SK-MEL-5 (cell line): ENCODE measurements around the gene STRN3. TPM values are rescaled to one million over a fixed set of nuclear protein-coding genes. Genes with fewer than 3 reads are reported as not detected.

Experiments used
- DNase-seq: peaks from one replicate; pipeline ENCODE4 v3.0.0-alpha.2; 2016; ENCODE audit warnings: low read depth, low spot score
- in situ Hi-C: cut with HindIII; loops from 2 replicates; pipeline ENCODE4 v1.10.0; 2016; ENCODE audit warnings: low sequenced_read_pairs, high pct_unique_total_duplicates, low pct_unique_long_range_greater_than_20kb
- total RNA-seq: library from RNA; depleted of rRNA; stranded (reverse); fragments of >200 nt; shearing (Covaris generic); gene quantifications from 2 replicates; pipeline ENCODE4 v1.2.3, GENCODE V29; 2014

The STRN3 gene
- total RNA-seq, 1 experiment from 2014 or later: 35.8 TPM

DNA sequence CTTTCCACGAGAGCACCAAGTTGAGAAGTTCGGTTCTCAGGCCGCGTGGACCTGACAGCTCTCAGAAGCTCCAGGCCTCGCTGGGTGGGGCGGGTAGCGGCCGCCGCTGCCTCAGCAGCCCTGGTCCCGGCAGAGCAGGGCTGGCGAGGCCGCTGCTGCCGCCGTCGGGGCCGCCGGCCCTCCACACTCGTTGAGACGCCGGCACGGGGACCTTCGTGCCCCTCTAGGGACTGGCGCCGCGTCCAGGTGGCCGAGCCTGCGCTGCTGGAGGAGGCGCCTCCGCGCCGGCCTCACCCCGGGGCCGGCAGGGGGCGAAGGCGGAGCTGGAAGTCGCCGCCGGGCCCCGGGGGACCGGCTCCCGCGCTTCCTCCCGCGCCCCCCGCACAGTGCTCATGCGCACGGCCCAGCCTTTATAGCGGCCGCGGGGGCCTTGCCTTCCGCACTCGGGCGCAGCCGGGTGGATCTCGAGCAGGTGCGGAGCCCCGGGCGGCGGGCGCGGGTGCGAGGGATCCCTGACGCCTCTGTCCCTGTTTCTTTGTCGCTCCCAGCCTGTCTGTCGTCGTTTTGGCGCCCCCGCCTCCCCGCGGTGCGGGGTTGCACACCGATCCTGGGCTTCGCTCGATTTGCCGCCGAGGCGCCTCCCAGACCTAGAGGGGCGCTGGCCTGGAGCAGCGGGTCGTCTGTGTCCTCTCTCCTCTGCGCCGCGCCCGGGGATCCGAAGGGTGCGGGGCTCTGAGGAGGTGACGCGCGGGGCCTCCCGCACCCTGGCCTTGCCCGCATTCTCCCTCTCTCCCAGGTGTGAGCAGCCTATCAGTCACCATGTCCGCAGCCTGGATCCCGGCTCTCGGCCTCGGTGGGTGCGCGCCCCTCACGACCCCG, 151.8 kb downstream of the STRN3 start, which contains the start of gene COCH:
COCH (plus strand) TSS at position 440 of the 879 bp plus-strand sequence; CDS start at position 820, 380 bp downstream.
- no peak for DNase-seq
- in situ Hi-C loops: no loop called here

DNA sequence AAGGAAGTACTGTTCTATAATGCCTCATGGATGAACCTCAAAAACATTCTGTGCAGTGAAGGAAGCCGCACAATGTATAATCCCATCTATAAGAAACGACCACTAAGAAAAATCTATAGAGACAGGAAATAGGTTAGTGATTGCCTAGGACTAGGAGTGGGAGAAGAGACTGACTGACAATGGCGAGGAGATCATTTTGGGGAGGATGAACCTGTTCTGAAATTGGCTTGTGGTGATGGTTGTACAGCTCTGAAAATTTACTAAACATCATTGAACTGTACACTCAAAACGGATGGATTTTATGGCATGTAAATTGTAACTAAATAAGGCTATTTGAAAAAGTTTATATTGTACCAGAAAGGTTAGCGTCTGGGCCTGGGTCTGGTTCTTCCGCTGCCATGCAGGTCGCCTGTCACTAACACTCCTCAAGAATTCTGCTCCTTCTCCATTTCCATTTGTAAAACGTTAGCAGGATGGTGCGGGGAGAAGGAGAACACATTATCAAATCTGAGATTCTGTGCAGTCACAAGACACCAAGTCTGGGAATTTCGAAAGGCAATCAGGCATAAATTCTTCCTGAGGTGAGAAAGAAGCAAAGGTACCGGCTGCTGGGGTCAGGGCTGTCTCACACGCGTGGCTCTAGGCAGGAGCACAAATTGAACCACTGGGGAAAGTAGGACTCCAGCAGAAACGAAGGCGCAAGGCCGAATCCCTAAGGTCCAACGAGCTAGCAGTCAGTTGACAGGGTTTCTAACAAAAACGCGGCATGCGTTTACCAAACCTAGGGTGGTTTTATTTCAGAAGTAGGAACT, 152.7 kb downstream of the STRN3 start:
- in situ Hi-C loops: no loop called here
- DNase-seq: no peak

GRCh38 chr14:30872602-30873001, 153.6 kb downstream of the STRN3 start:
- in situ Hi-C loops: no loop called here
- no peak for DNase-seq

DNA sequence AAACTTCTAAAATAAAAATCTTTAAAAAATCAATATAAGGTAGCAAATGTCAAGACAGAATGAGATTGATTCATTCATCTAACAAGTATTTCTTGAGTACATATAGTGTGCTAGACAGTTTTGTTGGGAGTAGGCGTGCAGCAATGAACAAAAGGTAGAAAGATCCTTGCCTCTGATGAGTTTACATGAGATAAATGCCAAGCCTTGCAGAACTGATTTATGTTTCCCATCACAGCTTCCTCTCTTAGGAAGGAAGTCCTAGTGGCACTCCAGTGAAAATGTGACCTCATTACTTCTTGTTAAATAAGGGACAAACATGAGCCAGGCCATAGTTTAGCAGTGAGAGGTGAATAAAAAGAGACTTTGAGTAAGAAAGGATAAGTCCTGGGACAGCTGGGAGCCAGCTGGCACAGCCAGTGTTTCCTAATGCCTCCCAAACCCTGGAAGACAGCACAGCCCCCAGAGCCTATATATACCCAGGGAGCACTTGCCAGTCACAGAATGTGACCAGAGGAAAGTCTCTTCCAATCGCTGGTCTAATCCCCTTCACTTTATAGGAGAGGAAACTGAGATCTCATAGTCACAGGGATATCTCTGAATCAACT, 156.5 kb downstream of the STRN3 start:
- in situ Hi-C loops: no loop called here
- DNase-seq: no peak

DNA sequence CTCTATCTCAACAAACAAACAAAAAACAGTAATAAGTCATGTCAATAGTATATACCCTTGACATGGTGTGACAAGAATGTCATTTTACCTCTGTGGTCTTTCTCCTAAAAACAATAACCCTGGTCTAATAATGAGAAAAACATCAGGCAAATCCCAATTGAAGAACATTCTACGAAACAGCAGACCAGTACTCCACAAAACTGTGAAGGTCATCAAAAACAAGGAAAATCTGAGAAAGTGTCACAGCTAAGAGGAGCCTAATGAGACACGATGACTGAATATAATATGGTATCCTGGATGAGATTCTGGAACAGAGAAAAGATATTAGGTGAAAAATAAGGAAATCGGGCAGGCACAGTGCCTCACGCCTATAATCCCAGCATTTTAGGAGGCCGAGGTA, 157.4 kb downstream of the STRN3 start:
- no peak for DNase-seq
- in situ Hi-C loops: no loop called here

GRCh38 chr14:30864934-30865333, 161.2 kb downstream of the STRN3 start:
- in situ Hi-C loops: no loop called here
- DNase-seq: no peak

DNA sequence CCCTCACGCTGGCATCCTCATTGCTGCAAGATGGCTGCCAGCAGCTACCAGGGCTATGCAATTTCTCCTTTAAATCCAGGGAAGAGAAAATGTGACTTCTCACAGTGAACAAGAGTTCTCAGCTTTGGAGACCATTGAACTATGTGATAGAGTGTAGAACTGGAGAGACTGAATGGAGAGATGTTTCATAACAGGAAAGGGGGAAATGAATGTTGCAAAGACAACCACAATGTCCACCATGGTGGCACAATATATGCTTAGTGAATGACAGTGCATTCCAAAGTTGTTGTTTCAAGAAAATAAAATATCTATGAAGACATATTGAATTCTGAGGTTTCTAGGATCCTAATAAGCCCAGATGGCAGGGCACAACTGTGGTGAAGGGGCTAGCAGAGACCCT, 165.0 kb downstream of the STRN3 start:
- DNase-seq: no peak
- in situ Hi-C loops: no loop called here

- in situ Hi-C loops: no loop called here
These were observed 170.7 kb downstream of the STRN3 start for GRCh38 chr14:30855345-30856037.

DNA sequence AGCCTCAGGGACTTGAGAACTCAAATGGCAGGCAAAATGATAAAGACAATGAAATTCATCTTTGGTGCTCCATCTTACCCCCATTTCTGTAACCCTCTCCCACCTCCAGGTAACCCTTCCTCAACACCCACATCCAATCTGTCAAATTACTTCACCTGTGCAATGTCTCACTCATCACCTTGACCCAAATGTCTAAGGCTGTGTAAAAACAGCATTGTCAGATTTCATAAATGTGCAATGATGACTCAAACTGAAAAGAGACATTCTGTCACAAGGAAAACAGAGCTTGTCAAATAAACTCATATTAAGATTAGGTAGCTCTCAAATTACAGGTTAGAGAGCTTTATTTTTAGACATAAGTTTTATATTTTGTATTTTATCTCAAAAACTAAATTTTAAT, 171.7 kb downstream of the STRN3 start:
- no peak for DNase-seq
- in situ Hi-C loops: no loop called here

More at GRCh38 chr14:30855345-30856037, 170.7 kb downstream of the STRN3 start:
- DNase-seq: no peak

GRCh38 chr14:30853946-30854345, 172.2 kb downstream of the STRN3 start:
- DNase-seq: no peak
- in situ Hi-C loops: no loop called here

DNA sequence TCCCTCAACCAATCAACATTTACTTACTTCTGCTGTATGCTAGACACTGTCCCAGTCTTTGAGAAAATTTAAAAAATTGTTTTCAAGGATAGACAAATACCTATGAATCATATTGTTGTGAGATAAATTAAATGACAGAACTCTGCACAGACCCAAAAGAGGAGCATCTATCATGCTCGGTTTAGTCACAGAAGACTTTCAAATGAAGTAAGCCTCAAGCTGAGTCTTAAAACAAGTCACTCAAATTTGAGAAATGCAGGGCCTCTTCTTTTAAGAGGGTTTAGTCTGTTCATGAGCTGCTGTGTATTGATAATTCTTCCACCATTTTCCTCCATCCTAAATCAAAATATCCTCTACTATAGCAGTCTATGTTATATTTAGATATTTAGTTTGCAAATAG, 176.2 kb downstream of the STRN3 start:
- in situ Hi-C loops: no loop called here
- no peak for DNase-seq

GRCh38 chr14:30849354-30849753, 176.8 kb downstream of the STRN3 start:
- in situ Hi-C loops: no loop called here
- no peak for DNase-seq

DNA sequence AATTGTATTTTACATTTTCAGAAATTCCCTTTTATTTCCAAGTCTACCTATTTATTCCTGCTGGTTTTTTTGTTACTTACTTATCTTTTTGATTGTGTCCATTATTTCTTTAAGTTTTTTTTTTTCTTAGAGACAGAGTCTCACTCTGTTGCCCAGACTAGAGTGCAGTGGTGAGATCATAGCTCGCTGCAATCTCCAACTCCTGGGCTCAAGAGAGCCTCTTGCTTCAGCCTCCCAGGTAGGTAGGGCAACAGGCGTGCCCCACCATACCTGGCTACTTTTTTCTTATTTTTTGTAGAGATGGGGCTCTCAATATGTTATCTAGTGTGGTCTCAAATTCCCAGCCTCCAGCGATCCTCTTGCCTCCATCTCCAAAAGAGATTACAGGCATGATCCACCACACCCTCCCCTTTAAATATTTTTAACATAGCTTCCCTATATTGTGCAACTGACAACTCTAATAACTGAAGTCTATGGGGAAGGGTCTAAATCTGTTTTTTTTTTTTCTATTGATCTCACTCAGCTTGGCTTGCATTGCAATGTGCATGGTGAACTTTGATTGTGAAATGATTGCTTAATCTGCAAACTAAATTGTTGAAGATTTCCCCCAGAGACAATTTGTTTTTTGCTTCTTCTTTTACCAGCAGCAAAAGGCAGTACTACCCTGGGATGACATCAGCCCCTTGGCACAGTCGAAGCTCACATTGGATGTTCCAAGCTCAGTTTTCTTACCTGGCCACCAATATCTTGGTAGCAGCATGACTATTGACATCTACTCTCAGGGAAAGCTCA, 177.5 kb downstream of the STRN3 start:
- no peak for DNase-seq
- in situ Hi-C loops: no loop called here
